A673 (cell line): ENCODE measurements around the gene DPF3.

ENCODE experiments used
- CTCF ChIP-seq: fragments of 300-800, 200-600 bp; sonication (generic); conservative IDR thresholded peaks from 2 replicates; pipeline ENCODE4 v1.5.1; 2017; ENCODE audit warnings: low read depth, mild to moderate bottlenecking, antibody characterized with exemption, low read length, moderate library complexity, mixed read lengths
- EZH2 ChIP-seq: fragments of 200-600 bp; sonication (generic); IDR thresholded peaks from 2 replicates; pipeline ENCODE4 v1.6.1; 2017; ENCODE audit warnings: borderline replicate concordance, low read depth, mild to moderate bottlenecking, mixed read lengths, antibody characterized with exemption, low read length; ENCODE audit not compliant: poor library complexity, severe bottlenecking

- TF ChIP-seq CTCF (no peak), EZH2 (no peak)
Measured at GRCh38 chr14:72771561-72771960, 122.3 kb downstream of the DPF3 start.
